ENCODE measurements around the gene SPATA31E1. TPM values are rescaled to one million over a fixed set of nuclear protein-coding genes. Genes with fewer than 3 reads are reported as not detected.

Gene SPATA31E1
- total RNA-seq, 1 experiment from 2014 or later = not detected

GRCh38 chr9:87892956-87893355 lies 10.3 kb downstream of the SPATA31E1 start:
- DNase-seq = no peak
- Mint-ChIP-seq H3K4me3 (ENCODE audit: unreplicated experiment) (no peak overlapping the region), H3K36me3 (ENCODE audit: insufficient read depth, unreplicated experiment) (no peaks in the 10 kb centered on the region), H3K27ac (ENCODE audit: unreplicated experiment) (no peak overlapping the region), H3K9me3 (ENCODE audit: unreplicated experiment) (no peaks in the 10 kb centered on the region), H3K27me3 (ENCODE audit: insufficient read depth, unreplicated experiment) (no peaks in the 10 kb centered on the region), H3K4me1 (ENCODE audit: low read depth, unreplicated experiment) (no peaks in the 10 kb centered on the region)
- BruUV-seq (replicated peaks) = no TSS peak
- no peaks in the 10 kb centered on the region for H3K4me1 ChIP-seq
- H3K36me3 ChIP-seq (ENCODE audit: control insufficient read depth, insufficient read depth, low read length) = no peaks in the 10 kb centered on the region
- no peak overlapping the region for H3K4me3 ChIP-seq (ENCODE audit: low read depth, low read length)
- ChIA-PET POLR2A (no interaction called here), CTCF (no interaction called here)
- H3K27me3 ChIP-seq (replicated peaks; ENCODE audit: control insufficient read depth, insufficient read depth, low read length) = no peaks in the 10 kb centered on the region
- no peak for TF ChIP-seq CTCF (IDR thresholded peaks at IDR 0.05; ENCODE audit: insufficient read depth in 1 of 2, low read depth in 1 of 2, low read length in 1 of 2, severe bottlenecking in 1 of 2, unreplicated experiment in 1 of 2)
- H3K9me3 ChIP-seq = no peaks in the 10 kb centered on the region
- intact Hi-C loops (cut with micrococcal nuclease; ENCODE audit: unreplicated experiment) = no loop called here

- Histone ChIP-seq H3K9me3 (no peaks in the 10 kb centered on the region), H3K27me3 (replicated peaks; ENCODE audit: control insufficient read depth, insufficient read depth, low read length) (no peaks in the 10 kb centered on the region), H3K4me1 (no peaks in the 10 kb centered on the region), H3K4me3 (ENCODE audit: low read depth, low read length) (no peak overlapping the region), H3K36me3 (ENCODE audit: control insufficient read depth, insufficient read depth, low read length) (no peaks in the 10 kb centered on the region)
- intact Hi-C loops (cut with micrococcal nuclease; ENCODE audit: unreplicated experiment) = no loop called here
- no peaks in the 10 kb centered on the region for H3K36me3 Mint-ChIP-seq (ENCODE audit: insufficient read depth, unreplicated experiment)
- peak in 1 of 2 experiments; percentile 12 for TF ChIP-seq CTCF (IDR thresholded peaks at IDR 0.05; ENCODE audit: insufficient read depth in 1 of 2, low read depth in 1 of 2, low read length in 1 of 2, severe bottlenecking in 1 of 2, unreplicated experiment in 1 of 2)
- no peaks in the 10 kb centered on the region for H3K9me3 Mint-ChIP-seq (ENCODE audit: unreplicated experiment)
- no peak overlapping the region for H3K4me3 Mint-ChIP-seq (ENCODE audit: unreplicated experiment)
- no TSS peak for BruUV-seq (replicated peaks)
- DNase-seq = peak in 1 of 2 experiments; percentile 17
- ChIA-PET POLR2A (no interaction called here), CTCF (no interaction called here)
- H3K27me3 Mint-ChIP-seq (ENCODE audit: insufficient read depth, unreplicated experiment) = no peaks in the 10 kb centered on the region
- no peaks in the 10 kb centered on the region for H3K4me1 Mint-ChIP-seq (ENCODE audit: low read depth, unreplicated experiment)
- H3K27ac Mint-ChIP-seq (ENCODE audit: unreplicated experiment) = no peak overlapping the region
These were observed 12.4 kb downstream of the SPATA31E1 start for GRCh38 chr9:87894998-87895625.

- no peak for TF ChIP-seq CTCF (IDR thresholded peaks at IDR 0.05; ENCODE audit: insufficient read depth in 1 of 2, low read depth in 1 of 2, low read length in 1 of 2, severe bottlenecking in 1 of 2, unreplicated experiment in 1 of 2)
- ChIA-PET CTCF (no interaction called here), POLR2A (no interaction called here)
- Mint-ChIP-seq H3K9me3 (ENCODE audit: unreplicated experiment) (peaks cover 10% of the 10 kb centered on the region), H3K36me3 (ENCODE audit: insufficient read depth, unreplicated experiment) (no peaks in the 10 kb centered on the region), H3K4me1 (ENCODE audit: low read depth, unreplicated experiment) (no peaks in the 10 kb centered on the region), H3K4me3 (ENCODE audit: unreplicated experiment) (no peak overlapping the region), H3K27ac (ENCODE audit: unreplicated experiment) (no peak overlapping the region), H3K27me3 (ENCODE audit: insufficient read depth, unreplicated experiment) (no peaks in the 10 kb centered on the region)
- Histone ChIP-seq H3K36me3 (ENCODE audit: control insufficient read depth, insufficient read depth, low read length) (no peaks in the 10 kb centered on the region), H3K4me3 (ENCODE audit: low read depth, low read length) (no peak overlapping the region), H3K4me1 (no peaks in the 10 kb centered on the region), H3K27me3 (replicated peaks; ENCODE audit: control insufficient read depth, insufficient read depth, low read length) (no peaks in the 10 kb centered on the region), H3K9me3 (no peaks in the 10 kb centered on the region)
- no peak for DNase-seq
- intact Hi-C loops (cut with micrococcal nuclease; ENCODE audit: unreplicated experiment) = no loop called here
- no TSS peak for BruUV-seq (replicated peaks)
These were observed 14.2 kb downstream of the SPATA31E1 start for GRCh38 chr9:87896891-87897290.

All from Caco-2 (cell line).